PFSK-1 (cell line): ENCODE data around the gene TSPAN3.

ENCODE experiments used
- SIN3A ChIP-seq: IDR thresholded peaks from 2 replicates; pipeline ENCODE4 v1.6.1; 2012; ENCODE audit warnings: mild to moderate bottlenecking, low read length, moderate library complexity, borderline replicate concordance; ENCODE audit not compliant: insufficient read depth
- TAF1 ChIP-seq: IDR thresholded peaks from 2 replicates; pipeline ENCODE4 v1.6.1; 2012; ENCODE audit warnings: low read length, control low read depth, borderline replicate concordance; ENCODE audit not compliant: insufficient read depth

- TF ChIP-seq TAF1 (no peak), SIN3A (no peak)
Observed at GRCh38 chr15:77031376-77032050, 39.4 kb downstream of the TSPAN3 start.
